Measurements from ENCODE around the gene FOS.

FOS gene

DNA sequence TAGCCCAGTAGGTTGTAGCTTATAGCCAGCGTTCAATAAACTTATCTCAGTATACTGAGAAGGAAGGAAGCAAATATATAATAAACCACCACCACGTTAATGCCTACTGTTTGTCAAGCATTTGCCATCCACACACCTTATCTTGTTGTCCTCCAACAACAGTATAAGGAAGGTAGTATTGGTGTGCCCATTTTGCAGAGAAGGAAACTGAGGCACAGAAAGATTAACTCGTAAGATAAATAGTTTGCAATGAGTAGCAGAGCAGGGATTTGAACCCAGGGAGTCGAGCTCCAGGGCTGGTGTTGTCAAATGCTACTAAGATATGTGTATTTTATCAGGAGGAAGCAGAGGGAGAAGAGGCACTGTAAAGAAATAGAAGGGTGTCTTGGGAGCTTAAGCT is 27.8 kb upstream of the FOS start (continued):
- no peak for TF ChIP-seq ZNF677 (tag by site-specific recombination; IDR thresholded peaks at IDR 0.05)
- no peak for TF ChIP-seq ZNF596 (tag by site-specific recombination; IDR thresholded peaks at IDR 0.05)
- no peak for TF ChIP-seq ZFP69B (tag by site-specific recombination; IDR thresholded peaks at IDR 0.05)
- TF ChIP-seq, protein P1, sequence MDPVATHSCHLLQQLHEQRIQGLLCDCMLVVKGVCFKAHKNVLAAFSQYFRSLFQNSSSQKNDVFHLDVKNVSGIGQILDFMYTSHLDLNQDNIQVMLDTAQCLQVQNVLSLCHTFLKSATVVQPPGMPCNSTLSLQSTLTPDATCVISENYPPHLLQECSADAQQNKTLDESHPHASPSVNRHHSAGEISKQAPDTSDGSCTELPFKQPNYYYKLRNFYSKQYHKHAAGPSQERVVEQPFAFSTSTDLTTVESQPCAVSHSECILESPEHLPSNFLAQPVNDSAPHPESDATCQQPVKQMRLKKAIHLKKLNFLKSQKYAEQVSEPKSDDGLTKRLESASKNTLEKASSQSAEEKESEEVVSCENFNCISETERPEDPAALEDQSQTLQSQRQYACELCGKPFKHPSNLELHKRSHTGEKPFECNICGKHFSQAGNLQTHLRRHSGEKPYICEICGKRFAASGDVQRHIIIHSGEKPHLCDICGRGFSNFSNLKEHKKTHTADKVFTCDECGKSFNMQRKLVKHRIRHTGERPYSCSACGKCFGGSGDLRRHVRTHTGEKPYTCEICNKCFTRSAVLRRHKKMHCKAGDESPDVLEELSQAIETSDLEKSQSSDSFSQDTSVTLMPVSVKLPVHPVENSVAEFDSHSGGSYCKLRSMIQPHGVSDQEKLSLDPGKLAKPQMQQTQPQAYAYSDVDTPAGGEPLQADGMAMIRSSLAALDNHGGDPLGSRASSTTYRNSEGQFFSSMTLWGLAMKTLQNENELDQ (tag by site-specific recombination; IDR thresholded peaks at IDR 0.05; ENCODE audit: low read depth): no peak
- no peak for TF ChIP-seq ZNF394 (tag by site-specific recombination; IDR thresholded peaks at IDR 0.05; ENCODE audit: borderline replicate concordance)
- no peak for TF ChIP-seq SP2 (tag by site-specific recombination; IDR thresholded peaks at IDR 0.05)
- no peak for TF ChIP-seq KLF16 (tag by site-specific recombination; IDR thresholded peaks at IDR 0.05)
- TF ChIP-seq ZNF654 (tag by site-specific recombination; IDR thresholded peaks at IDR 0.05; ENCODE audit: low read depth): no peak
- no peak for TF ChIP-seq FEZF1 (tag by site-specific recombination; IDR thresholded peaks at IDR 0.05)
- no peak for TF ChIP-seq ZNF391 (tag by site-specific recombination; IDR thresholded peaks at IDR 0.05; ENCODE audit: borderline replicate concordance, low read depth)
- TF ChIP-seq ZNF558 (tag by site-specific recombination; IDR thresholded peaks at IDR 0.05): no peak
- no peak for TF ChIP-seq ZFP37 (tag by site-specific recombination; IDR thresholded peaks at IDR 0.05)
- no peak for TF ChIP-seq ZBTB1 (tag by site-specific recombination; IDR thresholded peaks at IDR 0.05)

DNA sequence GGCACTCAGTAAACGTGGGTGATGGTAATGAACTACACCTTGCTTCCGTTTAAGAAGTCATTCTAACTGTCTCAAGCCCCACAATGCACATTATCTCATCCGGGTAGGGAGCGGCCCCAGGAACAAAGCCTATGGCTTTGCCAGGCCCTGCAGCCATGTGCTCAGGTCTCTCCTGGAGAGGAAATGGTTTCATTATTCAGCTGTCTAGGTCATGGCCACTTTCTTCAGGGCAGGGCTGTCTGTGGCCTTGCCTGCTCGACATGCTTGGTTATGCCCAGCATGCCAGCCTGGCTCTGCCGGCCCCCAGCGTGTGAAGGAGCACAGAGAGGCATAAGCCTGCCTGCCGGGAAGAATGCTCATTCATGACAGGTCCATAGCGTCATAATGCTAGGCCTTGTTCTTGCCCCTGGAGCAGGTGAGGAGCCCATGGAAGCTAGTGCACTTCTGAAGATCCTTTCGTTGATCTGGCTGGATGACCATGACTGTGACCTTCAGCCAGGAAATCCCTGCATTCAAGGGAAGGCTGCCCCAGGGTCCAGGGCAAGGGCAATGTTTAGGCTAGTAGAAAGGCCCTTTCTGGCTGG is 26.3 kb upstream of the FOS start:
- H3K4me3 ChIP-seq (ENCODE audit: low read depth, low read length): no peak overlapping the region
- TF ChIP-seq, protein P2, sequence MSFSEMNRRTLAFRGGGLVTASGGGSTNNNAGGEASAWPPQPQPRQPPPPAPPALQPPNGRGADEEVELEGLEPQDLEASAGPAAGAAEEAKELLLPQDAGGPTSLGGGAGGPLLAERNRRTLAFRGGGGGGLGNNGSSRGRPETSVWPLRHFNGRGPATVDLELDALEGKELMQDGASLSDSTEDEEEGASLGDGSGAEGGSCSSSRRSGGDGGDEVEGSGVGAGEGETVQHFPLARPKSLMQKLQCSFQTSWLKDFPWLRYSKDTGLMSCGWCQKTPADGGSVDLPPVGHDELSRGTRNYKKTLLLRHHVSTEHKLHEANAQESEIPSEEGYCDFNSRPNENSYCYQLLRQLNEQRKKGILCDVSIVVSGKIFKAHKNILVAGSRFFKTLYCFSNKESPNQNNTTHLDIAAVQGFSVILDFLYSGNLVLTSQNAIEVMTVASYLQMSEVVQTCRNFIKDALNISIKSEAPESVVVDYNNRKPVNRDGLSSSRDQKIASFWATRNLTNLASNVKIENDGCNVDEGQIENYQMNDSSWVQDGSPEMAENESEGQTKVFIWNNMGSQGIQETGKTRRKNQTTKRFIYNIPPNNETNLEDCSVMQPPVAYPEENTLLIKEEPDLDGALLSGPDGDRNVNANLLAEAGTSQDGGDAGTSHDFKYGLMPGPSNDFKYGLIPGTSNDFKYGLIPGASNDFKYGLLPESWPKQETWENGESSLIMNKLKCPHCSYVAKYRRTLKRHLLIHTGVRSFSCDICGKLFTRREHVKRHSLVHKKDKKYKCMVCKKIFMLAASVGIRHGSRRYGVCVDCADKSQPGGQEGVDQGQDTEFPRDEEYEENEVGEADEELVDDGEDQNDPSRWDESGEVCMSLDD (tag by site-specific recombination; IDR thresholded peaks at IDR 0.05): no peak
- TF ChIP-seq ZNF626 (tag by site-specific recombination; IDR thresholded peaks at IDR 0.05) (no peak), ZNF292 (tag by site-specific recombination; IDR thresholded peaks at IDR 0.05; ENCODE audit: borderline replicate concordance, low read depth) (no peak), TRIM28 (IDR thresholded peaks at IDR 0.05; ENCODE audit: borderline replicate concordance, low read length) (no peak), ZNF473 (tag by site-specific recombination; IDR thresholded peaks at IDR 0.05) (no peak), ZNF37A (tag by site-specific recombination; IDR thresholded peaks at IDR 0.05) (no peak), ZNF157 (tag by site-specific recombination; IDR thresholded peaks at IDR 0.05) (no peak), SALL2 (tag by site-specific recombination; IDR thresholded peaks at IDR 0.05; ENCODE audit: borderline replicate concordance) (no peak), ZNF677 (tag by site-specific recombination; IDR thresholded peaks at IDR 0.05) (no peak), SP3 (tag by site-specific recombination; IDR thresholded peaks at IDR 0.05) (no peak), ZNF600 (tag by site-specific recombination; IDR thresholded peaks at IDR 0.05) (no peak), ZNF510 (tag by site-specific recombination; IDR thresholded peaks at IDR 0.05; ENCODE audit: insufficient replicate concordance) (no peak), ZNF658 (tag by site-specific recombination; IDR thresholded peaks at IDR 0.05) (no peak), SCRT1 (tag by site-specific recombination; IDR thresholded peaks at IDR 0.05; ENCODE audit: borderline replicate concordance) (no peak), ZNF596 (tag by site-specific recombination; IDR thresholded peaks at IDR 0.05) (no peak), ZNF433 (tag by site-specific recombination; IDR thresholded peaks at IDR 0.05; ENCODE audit: low read depth) (no peak), MZF1 (tag by site-specific recombination; IDR thresholded peaks at IDR 0.05; ENCODE audit: borderline replicate concordance) (no peak)
- TF ChIP-seq, protein P3, sequence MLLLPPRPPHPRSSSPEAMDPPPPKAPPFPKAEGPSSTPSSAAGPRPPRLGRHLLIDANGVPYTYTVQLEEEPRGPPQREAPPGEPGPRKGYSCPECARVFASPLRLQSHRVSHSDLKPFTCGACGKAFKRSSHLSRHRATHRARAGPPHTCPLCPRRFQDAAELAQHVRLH (tag by site-specific recombination; IDR thresholded peaks at IDR 0.05): no peak
- TF ChIP-seq, protein P4, sequence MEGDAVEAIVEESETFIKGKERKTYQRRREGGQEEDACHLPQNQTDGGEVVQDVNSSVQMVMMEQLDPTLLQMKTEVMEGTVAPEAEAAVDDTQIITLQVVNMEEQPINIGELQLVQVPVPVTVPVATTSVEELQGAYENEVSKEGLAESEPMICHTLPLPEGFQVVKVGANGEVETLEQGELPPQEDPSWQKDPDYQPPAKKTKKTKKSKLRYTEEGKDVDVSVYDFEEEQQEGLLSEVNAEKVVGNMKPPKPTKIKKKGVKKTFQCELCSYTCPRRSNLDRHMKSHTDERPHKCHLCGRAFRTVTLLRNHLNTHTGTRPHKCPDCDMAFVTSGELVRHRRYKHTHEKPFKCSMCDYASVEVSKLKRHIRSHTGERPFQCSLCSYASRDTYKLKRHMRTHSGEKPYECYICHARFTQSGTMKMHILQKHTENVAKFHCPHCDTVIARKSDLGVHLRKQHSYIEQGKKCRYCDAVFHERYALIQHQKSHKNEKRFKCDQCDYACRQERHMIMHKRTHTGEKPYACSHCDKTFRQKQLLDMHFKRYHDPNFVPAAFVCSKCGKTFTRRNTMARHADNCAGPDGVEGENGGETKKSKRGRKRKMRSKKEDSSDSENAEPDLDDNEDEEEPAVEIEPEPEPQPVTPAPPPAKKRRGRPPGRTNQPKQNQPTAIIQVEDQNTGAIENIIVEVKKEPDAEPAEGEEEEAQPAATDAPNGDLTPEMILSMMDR (tag by site-specific recombination; IDR thresholded peaks at IDR 0.05): no peak
- H3K4me1 ChIP-seq (ENCODE audit: control insufficient read depth, insufficient read depth, low read length): peaks cover 3% of the 10 kb centered on the region; the same call in 1 of the 2 replicates
- ChIA-PET CTCF (no interaction called here), POLR2A (interaction anchor here (0.6 kb wide), 1 partner anchor 37 kb away, joined by 3 read pairs; no protein-coding TSS in a partner anchor)
- H3K36me3 ChIP-seq (ENCODE audit: control insufficient read depth in 2 of 2, insufficient read depth in 1 of 2, low read length in 2 of 2): no peaks in the 10 kb centered on the region
- H3K27ac ChIP-seq (ENCODE audit: extremely low read depth, low read depth, low read length): no peak overlapping the region
- H3K9me3 ChIP-seq (ENCODE audit: control insufficient read depth, insufficient read depth, low read depth, low read length): no peaks in the 10 kb centered on the region
